Karpas-422 (cell line): ENCODE measurements around the gene KCNIP1. TPM values are rescaled to one million over a fixed set of nuclear protein-coding genes. Genes with fewer than 3 reads are reported as not detected.
"Not testable (repeated sequence)": the region's sequence is repeated elsewhere in the genome, so short reads cannot be mapped to it uniquely, and the experiment has no call there.

Source experiments
- DNase-seq: peaks from one replicate; pipeline ENCODE4 v3.0.0-alpha.2; 2015
- H2AFZ ChIP-seq: fragments of 200-600 bp; sonication (generic); 2 replicates; pipeline ENCODE4 v1.6.1; 2014; ENCODE audit warnings: antibody characterized with exemption, low read length, mixed read lengths
- H3K27ac ChIP-seq: fragments of 200-600 bp; sonication (generic); 2 replicates; pipeline ENCODE4 v1.5.1; 2014; ENCODE audit warnings: mild to moderate bottlenecking, low read length, moderate library complexity
- H3K27me3 ChIP-seq: fragments of 200-600 bp; sonication (generic); 2 replicates; pipeline ENCODE4 v1.6.1; 2014; ENCODE audit warnings: low read length, mixed read lengths
- H3K36me3 ChIP-seq: fragments of 200-600 bp; sonication (generic); 2 replicates; pipeline ENCODE4 v1.6.1; 2014; ENCODE audit warnings: low read length, mixed read lengths; ENCODE audit not compliant: insufficient read depth
- H3K4me1 ChIP-seq: fragments of 200-600 bp; sonication (generic); 2 replicates; pipeline ENCODE4 v1.6.1; 2014; ENCODE audit warnings: mild to moderate bottlenecking, low read length, mixed read lengths
- H3K4me2 ChIP-seq: fragments of 200-600 bp; sonication (generic); 2 replicates; pipeline ENCODE4 v1.6.1; 2014; ENCODE audit warnings: low read length, low read depth, mild to moderate bottlenecking; ENCODE audit not compliant: poor library complexity, severe bottlenecking
- H3K4me3 ChIP-seq: fragments of 200-600 bp; sonication (generic); 2 replicates; pipeline ENCODE4 v1.5.1; 2014; ENCODE audit warnings: mild to moderate bottlenecking, antibody characterized with exemption, low read length, mixed read lengths
- H3K79me2 ChIP-seq: fragments of 200-600 bp; sonication (generic); 2 replicates; pipeline ENCODE4 v1.6.1; 2014; ENCODE audit warnings: mild to moderate bottlenecking, low read length, mixed read lengths
- H3K9ac ChIP-seq: fragments of 200-600 bp; sonication (generic); 2 replicates; pipeline ENCODE4 v1.6.0; 2014; ENCODE audit warnings: low read length
- H3K9me2 ChIP-seq: fragments of 200-600 bp; sonication (generic), shearing (Covaris generic); replicated peaks from 2 replicates; pipeline ENCODE4 v1.6.0; 2014; ENCODE audit warnings: mild to moderate bottlenecking, low read length, moderate library complexity; ENCODE audit not compliant: insufficient read depth
- H3K9me3 ChIP-seq: fragments of 300-700, 200-600 bp; sonication (generic); 2 replicates; pipeline ENCODE4 v1.6.1; 2014; ENCODE audit warnings: low read length, mixed read lengths
- H4K20me1 ChIP-seq: fragments of 200-600 bp; sonication (generic); 2 replicates; pipeline ENCODE4 v1.6.1; 2014; ENCODE audit warnings: mild to moderate bottlenecking, antibody characterized with exemption, low read length, low read depth; ENCODE audit not compliant: insufficient read depth
- total RNA-seq: library from RNA; depleted of rRNA; stranded (reverse); fragments of >200 nt; shearing (Covaris generic); gene quantifications from 2 replicates; pipeline ENCODE4 v1.2.3, GENCODE V29; 2014; ENCODE audit warnings: low replicate concordance

The KCNIP1 gene
- total RNA-seq, 1 experiment from 2014 or later = not detected

GRCh38 chr5:170754508-170754907 is 250.7 kb downstream of the KCNIP1 start:
- not testable (repeated sequence) for H3K27me3 ChIP-seq, H3K4me1 ChIP-seq, H3K79me2 ChIP-seq, H3K9ac ChIP-seq, H3K27ac ChIP-seq, H2AFZ ChIP-seq, H3K36me3 ChIP-seq, H3K4me3 ChIP-seq, H3K4me2 ChIP-seq, DNase-seq, H3K9me2 ChIP-seq, H4K20me1 ChIP-seq, H3K9me3 ChIP-seq

DNA sequence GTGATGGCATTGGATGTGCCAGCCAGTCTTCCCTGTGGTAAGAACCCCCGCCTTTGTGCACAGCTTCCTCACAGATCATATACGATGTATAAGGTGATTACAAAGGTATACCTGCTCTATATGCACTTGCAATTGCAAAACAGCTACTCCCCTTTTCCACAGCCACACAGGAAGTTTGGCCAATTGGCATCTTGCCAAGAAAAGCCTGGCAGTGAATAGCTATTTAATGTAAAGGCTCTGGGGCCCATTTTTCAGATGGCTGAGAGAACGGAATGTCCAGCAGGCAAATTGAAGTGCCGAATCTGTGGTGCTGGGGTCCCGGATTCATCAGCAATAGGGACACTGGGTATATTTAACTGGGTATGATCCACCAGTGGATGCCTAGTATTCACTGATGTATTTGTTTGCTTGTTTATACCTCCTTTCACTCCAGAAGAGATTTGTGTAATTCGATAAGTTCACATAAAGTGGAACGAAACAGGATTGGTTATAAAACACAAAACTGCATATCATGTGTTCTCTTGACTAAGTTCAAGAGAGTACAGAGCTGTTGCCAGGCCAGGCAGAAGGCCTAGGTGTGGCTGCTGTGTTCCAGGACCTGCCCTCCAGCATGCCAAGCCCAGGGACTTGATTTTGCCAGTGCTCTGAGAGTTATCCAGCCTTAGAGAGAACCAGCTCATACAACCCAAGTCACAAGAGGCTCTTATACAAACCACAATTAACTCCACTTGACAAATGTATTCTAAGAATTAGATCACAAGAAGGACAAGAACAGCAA is 252.0 kb downstream of the KCNIP1 start:
- Histone ChIP-seq H3K9me3 (no peaks in the 10 kb centered on the region), H3K4me2 (no peak overlapping the region), H3K27ac (no peak overlapping the region), H3K9me2 (no peaks in the 10 kb centered on the region), H3K9ac (no peak overlapping the region), H2AFZ (no peak overlapping the region), H3K36me3 (no peaks in the 10 kb centered on the region), H4K20me1 (no peaks in the 10 kb centered on the region), H3K79me2 (no peaks in the 10 kb centered on the region), H3K4me1 (no peaks in the 10 kb centered on the region), H3K27me3 (no peaks in the 10 kb centered on the region), H3K4me3 (no peak overlapping the region)
- DNase-seq = no peak

- H3K4me2 ChIP-seq = no peak overlapping the region
- H3K9me2 ChIP-seq = no peaks in the 10 kb centered on the region
- no peak overlapping the region for H3K27ac ChIP-seq
- H3K9me3 ChIP-seq = no peaks in the 10 kb centered on the region
- no peak overlapping the region for H3K4me3 ChIP-seq
- no peak overlapping the region for H3K9ac ChIP-seq
- no peaks in the 10 kb centered on the region for H3K4me1 ChIP-seq
- DNase-seq = no peak
- no peaks in the 10 kb centered on the region for H3K36me3 ChIP-seq
- no peak overlapping the region for H2AFZ ChIP-seq
- H3K27me3 ChIP-seq = no peaks in the 10 kb centered on the region
- H4K20me1 ChIP-seq = no peaks in the 10 kb centered on the region
- H3K79me2 ChIP-seq = no peaks in the 10 kb centered on the region
Observed at GRCh38 chr5:170756691-170757090, 252.9 kb downstream of the KCNIP1 start.

DNA sequence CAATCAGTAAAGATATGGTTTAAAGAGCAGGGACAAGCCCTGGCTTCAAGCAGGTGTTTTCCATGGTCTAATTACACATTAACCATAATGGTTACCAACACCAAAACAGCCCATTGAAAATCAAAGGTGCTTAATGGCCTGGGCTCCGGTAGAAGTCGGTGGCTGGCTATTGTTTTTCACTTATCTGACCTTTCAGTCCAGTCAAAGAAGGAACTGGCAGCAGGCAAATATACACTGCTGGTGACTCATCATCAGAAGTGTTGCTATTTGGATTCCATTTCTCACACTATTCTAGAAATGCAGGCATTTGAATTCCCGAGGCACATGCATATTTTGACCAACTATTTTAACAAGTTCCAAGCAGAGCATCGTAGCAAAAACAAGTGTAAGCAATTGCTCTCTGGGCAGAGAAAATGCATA is 253.4 kb downstream of the KCNIP1 start:
- no peaks in the 10 kb centered on the region for H3K36me3 ChIP-seq
- H3K4me2 ChIP-seq = no peak overlapping the region
- no peak for DNase-seq
- H4K20me1 ChIP-seq = no peaks in the 10 kb centered on the region
- no peak overlapping the region for H3K4me3 ChIP-seq
- no peak overlapping the region for H3K9ac ChIP-seq
- no peak overlapping the region for H2AFZ ChIP-seq
- no peaks in the 10 kb centered on the region for H3K9me2 ChIP-seq
- H3K27me3 ChIP-seq = no peaks in the 10 kb centered on the region
- no peaks in the 10 kb centered on the region for H3K4me1 ChIP-seq
- no peak overlapping the region for H3K27ac ChIP-seq
- no peaks in the 10 kb centered on the region for H3K79me2 ChIP-seq
- no peaks in the 10 kb centered on the region for H3K9me3 ChIP-seq

DNA sequence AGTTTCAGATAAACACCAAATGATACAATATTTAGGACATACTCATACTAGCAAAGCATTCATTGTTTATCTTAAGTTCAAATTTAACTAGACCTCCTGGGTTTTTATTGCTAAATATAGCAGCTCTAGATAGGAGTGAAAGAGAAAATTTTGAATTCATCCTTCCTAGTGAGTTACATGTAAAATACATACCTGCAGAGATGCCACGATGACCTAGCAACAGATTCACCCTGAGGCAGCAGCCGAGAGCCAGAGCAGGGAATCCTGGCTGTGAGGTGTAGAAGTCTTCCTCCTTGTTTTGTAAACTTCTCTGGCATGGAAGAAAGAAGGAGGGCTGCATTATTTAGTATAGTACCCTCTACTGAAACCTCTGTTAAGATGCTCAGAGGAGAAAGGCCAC is 253.8 kb downstream of the KCNIP1 start:
- no peak overlapping the region for H2AFZ ChIP-seq
- H3K36me3 ChIP-seq = no peaks in the 10 kb centered on the region
- no peaks in the 10 kb centered on the region for H3K79me2 ChIP-seq
- H3K9me3 ChIP-seq = no peaks in the 10 kb centered on the region
- H3K4me3 ChIP-seq = no peak overlapping the region
- H4K20me1 ChIP-seq = no peaks in the 10 kb centered on the region
- H3K9ac ChIP-seq = no peak overlapping the region
- no peak overlapping the region for H3K4me2 ChIP-seq
- H3K9me2 ChIP-seq = no peaks in the 10 kb centered on the region
- no peaks in the 10 kb centered on the region for H3K27me3 ChIP-seq
- H3K27ac ChIP-seq = no peak overlapping the region
- no peak for DNase-seq
- H3K4me1 ChIP-seq = no peaks in the 10 kb centered on the region

DNA sequence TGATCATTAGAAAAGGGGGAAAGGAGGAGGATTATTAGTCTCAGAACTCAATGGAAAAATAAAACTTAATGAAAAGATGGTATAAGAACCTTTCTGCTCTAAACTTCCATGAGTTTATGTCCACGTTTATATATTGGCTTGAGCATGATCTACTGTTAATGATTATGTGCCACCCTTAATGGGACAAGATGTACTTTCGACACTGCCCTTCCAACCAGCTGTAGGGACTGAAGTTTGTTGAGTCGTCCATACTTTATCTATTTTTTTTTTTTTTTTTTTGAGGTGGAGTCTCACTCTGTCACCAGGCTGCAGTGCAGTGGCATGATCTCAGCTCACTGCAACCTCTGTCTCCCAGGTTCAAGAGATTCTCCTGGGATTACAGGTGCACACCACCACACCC is 254.7 kb downstream of the KCNIP1 start:
- no peaks in the 10 kb centered on the region for H3K9me2 ChIP-seq
- H3K36me3 ChIP-seq = no peaks in the 10 kb centered on the region
- no peaks in the 10 kb centered on the region for H3K27me3 ChIP-seq
- H2AFZ ChIP-seq = no peak overlapping the region
- no peak overlapping the region for H3K4me2 ChIP-seq
- no peaks in the 10 kb centered on the region for H3K79me2 ChIP-seq
- H3K4me3 ChIP-seq = no peak overlapping the region
- H3K9ac ChIP-seq = no peak overlapping the region
- no peak for DNase-seq
- no peak overlapping the region for H3K27ac ChIP-seq
- H4K20me1 ChIP-seq = no peaks in the 10 kb centered on the region
- H3K9me3 ChIP-seq = no peaks in the 10 kb centered on the region
- no peaks in the 10 kb centered on the region for H3K4me1 ChIP-seq

- no peaks in the 10 kb centered on the region for H3K27me3 ChIP-seq
- no peaks in the 10 kb centered on the region for H3K79me2 ChIP-seq
- no peaks in the 10 kb centered on the region for H4K20me1 ChIP-seq
- no peaks in the 10 kb centered on the region for H3K9me3 ChIP-seq
- no peak overlapping the region for H3K27ac ChIP-seq
- no peak overlapping the region for H3K9ac ChIP-seq
- H3K4me2 ChIP-seq = no peak overlapping the region
- H3K9me2 ChIP-seq = no peaks in the 10 kb centered on the region
- no peak overlapping the region for H2AFZ ChIP-seq
- no peak overlapping the region for H3K4me3 ChIP-seq
- no peaks in the 10 kb centered on the region for H3K36me3 ChIP-seq
- no peak for DNase-seq
- H3K4me1 ChIP-seq = no peaks in the 10 kb centered on the region
Observed at GRCh38 chr5:170760113-170760512, 256.3 kb downstream of the KCNIP1 start.

- H2AFZ ChIP-seq = no peak overlapping the region
- H3K9ac ChIP-seq = no peak overlapping the region
Observed at GRCh38 chr5:170761048-170761707, 257.4 kb downstream of the KCNIP1 start.

More at GRCh38 chr5:170761048-170761707, 257.4 kb downstream of the KCNIP1 start:
- H3K27me3 ChIP-seq = no peaks in the 10 kb centered on the region
- H3K4me1 ChIP-seq = no peaks in the 10 kb centered on the region
- H3K4me3 ChIP-seq = no peak overlapping the region
- no peak overlapping the region for H3K4me2 ChIP-seq
- no peaks in the 10 kb centered on the region for H4K20me1 ChIP-seq
- no peaks in the 10 kb centered on the region for H3K9me3 ChIP-seq
- H3K9me2 ChIP-seq = no peaks in the 10 kb centered on the region
- H3K79me2 ChIP-seq = no peaks in the 10 kb centered on the region
- no peak for DNase-seq
- H3K36me3 ChIP-seq = no peaks in the 10 kb centered on the region
- no peak overlapping the region for H3K27ac ChIP-seq
